ENCODE data around the gene FXYD7. TPM values are rescaled to one million over a fixed set of nuclear protein-coding genes. Genes with fewer than 3 reads are reported as not detected.

The FXYD7 gene
- total and polyA plus RNA-seq, 9 of the 15 experiments (the other 6 are each of a cell fraction or from before 2014, with no cell fraction given), result 0.10 to 0.80 (median 0.31) TPM; not detected in 3

GRCh38 chr19:35149463-35149862, 6.4 kb downstream of the FXYD7 start:
- no peaks in the 10 kb centered on the region for H3K27me3 ChIP-seq (ENCODE audit: control insufficient read depth in 2 of 2, insufficient read depth in 2 of 2, low read length in 2 of 2)
- peaks cover 8% of the 10 kb centered on the region for H4K20me1 ChIP-seq (replicated peaks; ENCODE audit: control insufficient read depth, insufficient read depth, low read length)
- intact Hi-C loops (cut with micrococcal nuclease) (no loop called here), in situ Hi-C loops (cut with MboI) (no loop called here)
- peaks cover 13% of the 10 kb centered on the region for H3K79me2 ChIP-seq (ENCODE audit: control insufficient read depth, insufficient read depth, low read length)
- POLR2A ChIA-PET, result interaction anchor here (1.1 to 1.2 kb wide), 2 partner anchors 9 to 115 kb away, joined by 4 read pairs; no protein-coding TSS in a partner anchor
- no peak for ATAC-seq
- WGBS (ENCODE audit: insufficient coverage, low coverage, missing lambda C conversion rate), result 84% methylated on average over 3 of the region's 3 CpGs
- no peaks in the 10 kb centered on the region for H3K9me3 ChIP-seq (replicated peaks; ENCODE audit: control insufficient read depth, insufficient read depth, low read depth, low read length)
- peaks cover 8% of the 10 kb centered on the region; the same call in 2 of the 3 replicates for H3K36me3 ChIP-seq (ENCODE audit: control insufficient read depth, insufficient read depth, low read length)
- DNase-seq (ENCODE audit: extremely low read depth in 1 of 4, low spot score in 3 of 4), result no peak
- no peak for FAIRE-seq
- BruUV-seq (replicated peaks), result no TSS peak
- no peaks in the 10 kb centered on the region for H3K9me1 ChIP-seq (ENCODE audit: control insufficient read depth, insufficient read depth, low read length)
- CTCF ChIA-PET (ENCODE audit: low intra/inter-chr PET ratio), result no interaction called here
- H2AFZ ChIP-seq (ENCODE audit: low read depth, low read length), result no peak overlapping the region
- H3K9ac ChIP-seq (ENCODE audit: insufficient read depth in 1 of 2, low read depth in 2 of 2, low read length in 2 of 2), result no peak overlapping the region
- no peak overlapping the region for H3K27ac ChIP-seq (ENCODE audit: extremely low read depth, low read depth, low read length)
- peaks cover 5 to 26% of the 10 kb centered on the region in 2 experiments; a peak in 4 of 5 replicates for H3K4me1 ChIP-seq (replicated peaks in 1 of 2; ENCODE audit: control insufficient read depth in 2 of 2, insufficient read depth in 2 of 2, low read length in 2 of 2)
- no peak overlapping the region for H3K4me3 ChIP-seq
- H3K4me2 ChIP-seq (ENCODE audit: insufficient read depth, low read length), result no peak overlapping the region
- peak; percentile 78 for TF ChIP-seq NFIC (IDR thresholded peaks at IDR 0.05)
- no peak for TF ChIP-seq ZNF778 (CRISPR knock-in tag; IDR thresholded peaks at IDR 0.05)

DNA sequence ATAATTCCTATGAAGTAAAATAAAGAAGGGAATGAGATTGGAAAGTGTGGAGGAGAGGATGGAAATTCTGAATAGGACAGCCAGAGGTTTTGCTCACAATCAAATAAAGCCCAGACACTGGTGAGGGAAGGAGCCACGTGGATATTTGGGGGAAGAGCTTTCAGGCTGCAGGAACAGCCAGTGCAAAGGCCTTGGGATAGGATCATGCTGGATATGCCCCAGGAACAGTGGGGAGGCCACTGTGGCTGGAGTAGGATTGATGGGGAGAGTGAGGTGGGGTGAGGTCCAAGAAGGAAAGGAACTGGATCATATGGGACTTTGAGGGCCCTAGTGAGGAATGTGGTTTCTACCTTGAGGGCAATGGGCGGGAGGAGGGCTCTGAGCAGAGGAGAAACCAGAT, 7.4 kb downstream of the FXYD7 start:
- intact Hi-C loops (cut with micrococcal nuclease), result loop anchor here (5.0 kb wide), 2 partner anchors 57 to 97 kb away; partner anchors contain the start of gene LSR
- BruUV-seq (replicated peaks), result no TSS peak
- CTCF ChIA-PET (ENCODE audit: low intra/inter-chr PET ratio), result no interaction called here

More for the DNA sequence above, 7.4 kb downstream of the FXYD7 start:
- WGBS (ENCODE audit: insufficient coverage, low coverage, missing lambda C conversion rate), result 57% methylated on average over 2 of the region's 2 CpGs
- POLR2A ChIA-PET, result interaction anchor here (1.5 kb wide), 1 partner anchor 9 kb away, joined by 7 read pairs; no protein-coding TSS in a partner anchor
- Histone ChIP-seq H3K4me1 (replicated peaks in 1 of 2; ENCODE audit: control insufficient read depth in 2 of 2, insufficient read depth in 2 of 2, low read length in 2 of 2) (peaks cover 5 to 27% of the 10 kb centered on the region in 2 experiments; a peak in 4 of 5 replicates), H3K79me2 (ENCODE audit: control insufficient read depth, insufficient read depth, low read length) (peaks cover 23% of the 10 kb centered on the region), H3K4me2 (ENCODE audit: insufficient read depth, low read length) (no peak overlapping the region), H3K4me3 (no peak overlapping the region), H2AFZ (ENCODE audit: low read depth, low read length) (no peak overlapping the region), H3K9ac (ENCODE audit: insufficient read depth in 1 of 2, low read depth in 2 of 2, low read length in 2 of 2) (no peak overlapping the region), H3K27ac (ENCODE audit: extremely low read depth, low read depth, low read length) (no peak overlapping the region), H3K36me3 (ENCODE audit: control insufficient read depth, insufficient read depth, low read length) (peaks cover 9% of the 10 kb centered on the region; the same call in 2 of the 3 replicates), H3K27me3 (ENCODE audit: control insufficient read depth in 2 of 2, insufficient read depth in 2 of 2, low read length in 2 of 2) (no peaks in the 10 kb centered on the region), H4K20me1 (replicated peaks; ENCODE audit: control insufficient read depth, insufficient read depth, low read length) (no peaks in the 10 kb centered on the region), H3K9me1 (ENCODE audit: control insufficient read depth, insufficient read depth, low read length) (no peaks in the 10 kb centered on the region), H3K9me3 (replicated peaks; ENCODE audit: control insufficient read depth, insufficient read depth, low read depth, low read length) (no peaks in the 10 kb centered on the region)
- ATAC-seq, result no peak
- TF ChIP-seq NELFE (IDR thresholded peaks at IDR 0.05; ENCODE audit: insufficient read depth, insufficient read length) (no peak), WHSC1 (IDR thresholded peaks at IDR 0.05; ENCODE audit: low read length) (no peak), ZZZ3 (IDR thresholded peaks at IDR 0.05) (no peak), EZH2 (IDR thresholded peaks at IDR 0.05; ENCODE audit: borderline replicate concordance, low read depth, low read length) (no peak), SREBF1 (IDR thresholded peaks at IDR 0.05; ENCODE audit: borderline replicate concordance, low read depth, low read length) (no peak)
- TF ChIP-seq, protein P1, sequence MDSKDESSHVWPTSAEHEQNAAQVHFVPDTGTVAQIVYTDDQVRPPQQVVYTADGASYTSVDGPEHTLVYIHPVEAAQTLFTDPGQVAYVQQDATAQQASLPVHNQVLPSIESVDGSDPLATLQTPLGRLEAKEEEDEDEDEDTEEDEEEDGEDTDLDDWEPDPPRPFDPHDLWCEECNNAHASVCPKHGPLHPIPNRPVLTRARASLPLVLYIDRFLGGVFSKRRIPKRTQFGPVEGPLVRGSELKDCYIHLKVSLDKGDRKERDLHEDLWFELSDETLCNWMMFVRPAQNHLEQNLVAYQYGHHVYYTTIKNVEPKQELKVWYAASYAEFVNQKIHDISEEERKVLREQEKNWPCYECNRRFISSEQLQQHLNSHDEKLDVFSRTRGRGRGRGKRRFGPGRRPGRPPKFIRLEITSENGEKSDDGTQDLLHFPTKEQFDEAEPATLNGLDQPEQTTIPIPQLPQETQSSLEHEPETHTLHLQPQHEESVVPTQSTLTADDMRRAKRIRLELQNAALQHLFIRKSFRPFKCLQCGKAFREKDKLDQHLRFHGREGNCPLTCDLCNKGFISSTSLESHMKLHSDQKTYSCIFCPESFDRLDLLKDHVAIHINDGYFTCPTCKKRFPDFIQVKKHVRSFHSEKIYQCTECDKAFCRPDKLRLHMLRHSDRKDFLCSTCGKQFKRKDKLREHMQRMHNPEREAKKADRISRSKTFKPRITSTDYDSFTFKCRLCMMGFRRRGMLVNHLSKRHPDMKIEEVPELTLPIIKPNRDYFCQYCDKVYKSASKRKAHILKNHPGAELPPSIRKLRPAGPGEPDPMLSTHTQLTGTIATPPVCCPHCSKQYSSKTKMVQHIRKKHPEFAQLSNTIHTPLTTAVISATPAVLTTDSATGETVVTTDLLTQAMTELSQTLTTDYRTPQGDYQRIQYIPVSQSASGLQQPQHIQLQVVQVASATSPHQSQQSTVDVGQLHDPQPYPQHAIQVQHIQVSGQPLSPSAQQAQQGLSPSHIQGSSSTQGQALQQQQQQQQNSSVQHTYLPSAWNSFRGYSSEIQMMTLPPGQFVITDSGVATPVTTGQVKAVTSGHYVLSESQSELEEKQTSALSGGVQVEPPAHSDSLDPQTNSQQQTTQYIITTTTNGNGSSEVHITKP (IDR thresholded peaks at IDR 0.05; ENCODE audit: partially characterized antibody), result peak; percentile 71
- in situ Hi-C loops (cut with MboI), result no loop called here
- no peak for DNase-seq (ENCODE audit: extremely low read depth in 1 of 4, low spot score in 3 of 4)
- FAIRE-seq, result no peak
